ENCODE measurements around the gene PLN. TPM values are rescaled to one million over a fixed set of nuclear protein-coding genes. Genes with fewer than 3 reads are reported as not detected.

The PLN gene
- total and polyA plus RNA-seq, 10 of the 15 experiments (the other 5 are each of a cell fraction or from before 2014, with no cell fraction given): 0.16 to 0.44 TPM; not detected in 8

DNA sequence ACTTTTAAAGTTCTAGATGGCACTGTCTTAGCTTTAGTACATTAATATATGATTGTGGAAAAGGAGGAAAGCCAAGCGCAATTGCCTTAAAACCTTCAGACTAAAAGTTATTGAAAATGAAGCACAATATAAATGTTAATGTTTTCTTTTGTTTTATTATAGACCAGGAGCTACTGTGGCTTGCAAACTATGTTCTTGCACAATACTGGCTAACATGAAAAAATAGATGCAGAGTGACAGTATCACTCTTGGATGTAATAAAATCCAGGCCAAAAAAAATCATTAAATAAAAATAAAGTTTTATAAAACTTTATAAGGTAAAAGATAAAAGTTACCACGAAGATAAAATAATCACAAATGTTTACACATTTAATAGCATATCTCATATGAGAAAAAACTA is 18.3 kb upstream of the PLN start (continued):
- TF ChIP-seq, protein P1, sequence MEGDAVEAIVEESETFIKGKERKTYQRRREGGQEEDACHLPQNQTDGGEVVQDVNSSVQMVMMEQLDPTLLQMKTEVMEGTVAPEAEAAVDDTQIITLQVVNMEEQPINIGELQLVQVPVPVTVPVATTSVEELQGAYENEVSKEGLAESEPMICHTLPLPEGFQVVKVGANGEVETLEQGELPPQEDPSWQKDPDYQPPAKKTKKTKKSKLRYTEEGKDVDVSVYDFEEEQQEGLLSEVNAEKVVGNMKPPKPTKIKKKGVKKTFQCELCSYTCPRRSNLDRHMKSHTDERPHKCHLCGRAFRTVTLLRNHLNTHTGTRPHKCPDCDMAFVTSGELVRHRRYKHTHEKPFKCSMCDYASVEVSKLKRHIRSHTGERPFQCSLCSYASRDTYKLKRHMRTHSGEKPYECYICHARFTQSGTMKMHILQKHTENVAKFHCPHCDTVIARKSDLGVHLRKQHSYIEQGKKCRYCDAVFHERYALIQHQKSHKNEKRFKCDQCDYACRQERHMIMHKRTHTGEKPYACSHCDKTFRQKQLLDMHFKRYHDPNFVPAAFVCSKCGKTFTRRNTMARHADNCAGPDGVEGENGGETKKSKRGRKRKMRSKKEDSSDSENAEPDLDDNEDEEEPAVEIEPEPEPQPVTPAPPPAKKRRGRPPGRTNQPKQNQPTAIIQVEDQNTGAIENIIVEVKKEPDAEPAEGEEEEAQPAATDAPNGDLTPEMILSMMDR (IDR thresholded peaks at IDR 0.05 in 2 of 3, conservative IDR thresholded peaks at IDR 0.05 in 1 of 3; ENCODE audit: control insufficient read depth in 2 of 3, extremely low read depth in 1 of 3, insufficient read depth in 1 of 3, low read depth in 3 of 3, low read length in 3 of 3): no peak
- TF ChIP-seq, protein P2, sequence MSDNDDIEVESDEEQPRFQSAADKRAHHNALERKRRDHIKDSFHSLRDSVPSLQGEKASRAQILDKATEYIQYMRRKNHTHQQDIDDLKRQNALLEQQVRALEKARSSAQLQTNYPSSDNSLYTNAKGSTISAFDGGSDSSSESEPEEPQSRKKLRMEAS (IDR thresholded peaks at IDR 0.05; ENCODE audit: low read depth, low read length): no peak
- TF ChIP-seq CHD4 (IDR thresholded peaks at IDR 0.05): no peak
- TF ChIP-seq, protein P3, sequence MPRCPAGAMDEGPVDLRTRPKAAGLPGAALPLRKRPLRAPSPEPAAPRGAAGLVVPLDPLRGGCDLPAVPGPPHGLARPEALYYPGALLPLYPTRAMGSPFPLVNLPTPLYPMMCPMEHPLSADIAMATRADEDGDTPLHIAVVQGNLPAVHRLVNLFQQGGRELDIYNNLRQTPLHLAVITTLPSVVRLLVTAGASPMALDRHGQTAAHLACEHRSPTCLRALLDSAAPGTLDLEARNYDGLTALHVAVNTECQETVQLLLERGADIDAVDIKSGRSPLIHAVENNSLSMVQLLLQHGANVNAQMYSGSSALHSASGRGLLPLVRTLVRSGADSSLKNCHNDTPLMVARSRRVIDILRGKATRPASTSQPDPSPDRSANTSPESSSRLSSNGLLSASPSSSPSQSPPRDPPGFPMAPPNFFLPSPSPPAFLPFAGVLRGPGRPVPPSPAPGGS (IDR thresholded peaks at IDR 0.05; ENCODE audit: borderline replicate concordance, insufficient read depth, low read depth, low read length, poor library complexity, severe bottlenecking): no peak
- no peak for TF ChIP-seq CBX5 (IDR thresholded peaks at IDR 0.05; ENCODE audit: low read depth)

DNA sequence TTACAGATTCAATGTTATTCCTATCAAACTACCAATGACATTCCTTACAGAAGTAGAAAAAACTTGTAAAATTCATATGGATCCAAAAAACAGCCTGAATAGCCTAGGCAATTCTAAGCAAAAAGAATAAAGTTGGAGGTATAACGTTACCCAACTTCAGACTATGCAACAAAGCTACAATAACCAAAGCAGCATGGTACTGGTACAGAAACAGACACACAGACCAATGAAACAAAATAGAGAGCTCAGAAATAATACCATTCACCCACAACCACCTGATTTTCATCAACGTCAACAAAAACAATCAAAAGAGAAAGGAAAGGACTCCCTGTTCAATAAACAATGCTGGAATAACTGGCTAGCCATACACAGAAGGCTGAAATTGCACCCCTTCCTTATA is 17.2 kb upstream of the PLN start:
- Histone ChIP-seq H3K9me3 (replicated peaks; ENCODE audit: control insufficient read depth, insufficient read depth, low read length) (no peaks in the 10 kb centered on the region; the same call in 2 of the 3 replicates), H4K20me1 (ENCODE audit: control insufficient read depth, insufficient read depth) (no peaks in the 10 kb centered on the region), H3K4me3 (no peak overlapping the region), H3K4me1 (ENCODE audit: control insufficient read depth, insufficient read depth, low read length) (no peaks in the 10 kb centered on the region), H3K4me2 (ENCODE audit: control insufficient read depth, insufficient read depth) (no peak overlapping the region), H3K36me3 (ENCODE audit: control insufficient read depth in 2 of 2, insufficient read depth in 2 of 2, low read length in 1 of 2) (no peaks in the 10 kb centered on the region; a peak in 1 of 4 replicates), H2AFZ (ENCODE audit: control insufficient read depth, low read depth, low read length) (no peak overlapping the region), H3K9ac (ENCODE audit: control insufficient read depth, insufficient read depth, low read length) (no peak overlapping the region), H3K27ac (ENCODE audit: control insufficient read depth, insufficient read depth) (no peak overlapping the region), H3K79me2 (ENCODE audit: control insufficient read depth, insufficient read depth, low read length) (no peaks in the 10 kb centered on the region), H3K27me3 (replicated peaks in 1 of 2; ENCODE audit: control insufficient read depth in 2 of 2, insufficient read depth in 2 of 2, low read length in 1 of 2) (no peaks in the 10 kb centered on the region)
- CTCF ChIA-PET: no interaction called here
- intact Hi-C loops (cut with micrococcal nuclease; ENCODE audit: unreplicated experiment): no loop called here
- ATAC-seq: no peak
- RAD21 ChIA-PET (ENCODE audit: unreplicated experiment): no interaction called here
- no peak for DNase-seq (ENCODE audit: low read depth, low spot score)
- TF ChIP-seq, protein P4, sequence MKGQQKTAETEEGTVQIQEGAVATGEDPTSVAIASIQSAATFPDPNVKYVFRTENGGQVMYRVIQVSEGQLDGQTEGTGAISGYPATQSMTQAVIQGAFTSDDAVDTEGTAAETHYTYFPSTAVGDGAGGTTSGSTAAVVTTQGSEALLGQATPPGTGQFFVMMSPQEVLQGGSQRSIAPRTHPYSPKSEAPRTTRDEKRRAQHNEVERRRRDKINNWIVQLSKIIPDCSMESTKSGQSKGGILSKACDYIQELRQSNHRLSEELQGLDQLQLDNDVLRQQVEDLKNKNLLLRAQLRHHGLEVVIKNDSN (IDR thresholded peaks at IDR 0.05; ENCODE audit: borderline replicate concordance, extremely low read length, insufficient read depth, low read depth, low read length): no peak
- TF ChIP-seq PAX5 (IDR thresholded peaks at IDR 0.05; ENCODE audit: borderline replicate concordance, low read depth, low read length) (no peak), CHD2 (IDR thresholded peaks at IDR 0.05; ENCODE audit: borderline replicate concordance, low read depth, low read length) (no peak), IKZF1 (conservative IDR thresholded peaks at IDR 0.05) (no peak), SMARCA5 (IDR thresholded peaks at IDR 0.05) (no peak), HDAC2 (IDR thresholded peaks at IDR 0.05) (no peak), TARDBP (IDR thresholded peaks at IDR 0.05; ENCODE audit: borderline replicate concordance) (no peak), ZSCAN29 (IDR thresholded peaks at IDR 0.05) (no peak)
- BruUV-seq (replicated peaks): no TSS peak
- WGBS (ENCODE audit: insufficient coverage, insufficient replicate concordance, low lambda C conversion rate, missing lambda C conversion rate): 100% methylated on average over 2 of the region's 2 CpGs
- no peak for FAIRE-seq
- SMC1A ChIA-PET (ENCODE audit: uncharacterized antibody, unreplicated experiment): no interaction called here
- POLR2A ChIA-PET: no interaction called here
- in situ Hi-C loops (cut with MboI): no loop called here

Data from GM12878 (cell line).